ELR (cell line): ENCODE measurements around the gene REG1B.
"Not testable (repeated sequence)": the region's sequence is repeated elsewhere in the genome, so short reads cannot be mapped to it uniquely, and the experiment has no call there.

Experiments
- DNase-seq: peaks from one replicate; pipeline ENCODE4 v3.0.0-alpha.2; 2015; ENCODE audit warnings: low read depth

Gene REG1B

DNA sequence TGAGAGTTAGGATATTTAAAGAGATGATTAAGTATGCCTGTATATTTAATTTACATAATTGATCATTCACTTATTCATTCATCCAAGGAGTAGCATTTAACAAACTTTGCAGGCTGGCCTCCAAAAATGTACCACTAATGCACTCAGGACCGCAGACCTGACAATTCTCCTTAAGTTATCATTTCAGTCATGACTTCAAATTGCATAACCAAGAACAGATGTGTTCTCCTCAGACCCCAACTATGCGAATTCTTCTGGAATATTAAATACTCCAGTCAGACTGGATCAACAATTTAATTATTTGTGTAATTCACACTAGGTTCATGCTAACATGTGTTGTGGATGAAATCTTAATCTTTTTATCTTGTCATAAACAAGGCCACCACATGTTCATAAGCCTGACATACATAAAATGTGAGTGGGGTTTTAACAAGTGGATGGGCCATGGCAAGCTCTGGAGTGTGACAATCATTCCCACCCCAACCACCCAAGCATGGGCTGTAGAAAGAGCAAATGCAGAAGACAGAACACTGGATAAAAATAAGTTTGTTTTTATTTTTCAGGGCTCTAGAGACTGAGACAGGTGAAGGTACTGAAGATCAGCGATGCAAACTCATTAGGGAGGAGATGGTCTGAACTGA is 3.2 kb downstream of the REG1B start:
- no peak for DNase-seq

DNA sequence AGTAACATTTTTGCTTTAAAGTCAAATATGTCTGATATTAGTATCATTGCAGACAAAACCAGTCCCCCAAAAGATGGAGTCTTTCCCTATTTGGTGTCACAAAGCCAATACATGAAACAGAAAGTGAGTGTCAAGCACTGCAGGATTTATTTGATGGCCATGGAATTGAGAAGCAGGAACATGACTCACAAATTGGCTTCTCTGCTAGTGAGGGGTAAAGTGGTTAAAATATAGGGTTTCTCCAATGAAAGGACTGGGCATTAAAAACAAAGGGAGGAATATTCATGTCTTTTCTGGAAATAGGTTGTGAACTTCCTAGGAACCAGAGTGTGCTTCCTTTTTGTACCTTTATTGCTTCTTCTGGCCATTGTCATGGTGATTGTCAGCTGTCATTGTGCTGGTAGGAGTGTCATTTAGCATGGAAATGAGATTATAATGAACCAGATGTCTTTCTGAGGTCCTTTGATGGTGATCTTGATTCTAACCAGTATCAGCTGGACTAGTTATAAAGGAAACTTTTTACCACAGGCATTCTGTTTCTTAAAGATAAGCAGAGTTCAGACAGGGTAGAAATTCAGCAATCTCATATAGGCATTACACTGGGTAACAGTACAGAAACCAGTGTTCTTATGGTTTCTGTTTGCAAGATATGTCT is 4.1 kb downstream of the REG1B start:
- DNase-seq = no peak

- DNase-seq = no peak
These were observed 4.8 kb downstream of the REG1B start for GRCh38 chr2:79082987-79083386.

GRCh38 chr2:79071078-79071477 is 16.7 kb downstream of the REG1B start:
- DNase-seq = no peak

DNA sequence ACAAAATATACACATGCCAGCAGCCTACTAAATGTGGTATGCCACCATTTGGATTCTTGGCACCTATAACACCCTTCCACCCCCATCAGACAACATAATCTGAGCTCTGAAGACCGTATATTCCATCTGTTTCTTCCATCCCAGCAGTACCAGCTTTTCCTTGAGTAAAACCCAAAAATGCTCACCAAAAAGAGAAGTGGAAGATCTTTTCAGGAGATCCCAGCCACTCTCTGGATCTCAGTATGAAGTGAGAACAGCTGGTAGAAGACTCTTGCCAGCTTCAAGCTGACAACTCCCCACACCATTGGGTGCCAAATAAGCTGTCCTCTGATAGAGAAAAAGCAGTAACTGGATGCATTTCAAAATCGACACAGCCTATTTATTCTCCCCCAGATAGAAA is 22.6 kb downstream of the REG1B start:
- no peak for DNase-seq

DNA sequence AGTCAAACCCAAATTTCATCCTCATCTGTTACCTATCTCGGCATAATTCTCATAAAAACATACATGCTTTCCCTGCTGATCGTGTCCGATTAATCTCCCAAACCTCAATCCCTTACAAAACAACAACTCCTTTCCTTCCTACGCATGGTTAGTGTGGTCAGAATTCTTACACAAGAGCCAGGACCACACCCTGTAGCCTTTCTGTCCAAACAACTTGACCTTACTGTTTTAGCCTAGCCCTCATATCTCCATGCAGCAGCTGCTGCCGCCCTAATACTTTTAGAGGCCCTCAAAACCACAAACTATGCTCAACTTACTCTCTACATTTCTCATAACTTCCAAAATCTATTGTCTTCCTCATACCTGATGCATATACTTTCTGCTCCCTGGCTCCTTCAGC is 33.0 kb downstream of the REG1B start:
- not testable (repeated sequence) for DNase-seq

- not testable (repeated sequence) for DNase-seq
These were observed 34.3 kb downstream of the REG1B start for GRCh38 chr2:79053486-79053885.

DNA sequence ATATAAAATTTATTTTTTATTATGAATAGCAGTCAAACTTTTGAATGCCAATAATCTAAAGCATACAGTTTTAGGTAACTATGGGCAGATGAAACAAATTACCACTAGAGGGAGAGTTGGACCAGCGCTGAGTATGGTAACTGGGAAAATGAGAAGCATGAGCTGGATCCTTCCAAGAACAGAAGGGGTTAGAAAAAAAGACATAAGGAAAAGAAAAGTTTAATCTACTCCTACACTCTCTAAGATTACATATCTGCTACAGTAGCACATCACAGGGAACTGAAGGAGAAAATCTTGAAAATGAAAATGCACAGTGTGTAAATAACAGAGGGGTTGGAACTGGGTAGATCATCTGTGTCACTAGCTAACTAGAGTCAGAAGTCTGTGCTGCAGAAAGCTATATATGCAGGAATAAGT is 46.8 kb downstream of the REG1B start:
- no peak for DNase-seq

GRCh38 chr2:79039944-79040343 is 47.8 kb downstream of the REG1B start:
- no peak for DNase-seq
